Loucy (cell line): ENCODE results near the gene ALCAM.

ENCODE experiments used
- CTCF ChIP-seq: fragments of 200-600 bp; sonication (generic); conservative IDR thresholded peaks from 2 replicates; pipeline ENCODE4 v1.5.1; 2014; ENCODE audit warnings: mild to moderate bottlenecking, antibody characterized with exemption, low read length
- EZH2phosphoT487 ChIP-seq: fragments of 200-600 bp; IDR thresholded peaks from 2 replicates; pipeline ENCODE4 v1.6.1; 2018; ENCODE audit warnings: antibody characterized with exemption, mild to moderate bottlenecking, moderate library complexity, borderline replicate concordance

GRCh38 chr3:105328338-105328730, 38.4 kb upstream of the ALCAM start:
- no peak for TF ChIP-seq CTCF
- TF ChIP-seq EZH2phosphoT487, result no peak
